ENCODE data around the gene SMARCC1.

Gene SMARCC1

GRCh38 chr3:47636225-47636624 is 145.5 kb downstream of the SMARCC1 start:
- H3K4me3 ChIP-seq (ENCODE audit: low read length in 2 of 2) = no peak overlapping the region
- no peak overlapping the region for H3K9ac ChIP-seq (ENCODE audit: low read length in 2 of 2)
- H3K9me3 ChIP-seq (ENCODE audit: control insufficient read depth in 2 of 2, low read length in 2 of 2) = no peaks in the 10 kb centered on the region
- no peak overlapping the region for H3K27ac ChIP-seq (ENCODE audit: low read length)
- H3K36me3 ChIP-seq (ENCODE audit: control insufficient read depth in 2 of 2, insufficient read depth in 2 of 2, low read length in 2 of 2) = peaks cover 14 to 20% of the 10 kb centered on the region in 2 donors
- H3K27me3 ChIP-seq (ENCODE audit: control insufficient read depth in 1 of 2, insufficient read depth in 2 of 2, low read length in 2 of 2) = no peaks in the 10 kb centered on the region
- H3K4me1 ChIP-seq (ENCODE audit: control insufficient read depth, insufficient read depth, low read length) = no peaks in the 10 kb centered on the region

- Histone ChIP-seq H3K4me3 (ENCODE audit: low read length in 2 of 2) (no peak overlapping the region), H3K27me3 (ENCODE audit: control insufficient read depth in 1 of 2, insufficient read depth in 2 of 2, low read length in 2 of 2) (no peaks in the 10 kb centered on the region), H3K36me3 (ENCODE audit: control insufficient read depth in 2 of 2, insufficient read depth in 2 of 2, low read length in 2 of 2) (peaks cover 14 to 25% of the 10 kb centered on the region in 2 donors), H3K4me1 (ENCODE audit: control insufficient read depth, insufficient read depth, low read length) (no peaks in the 10 kb centered on the region), H3K9me3 (ENCODE audit: control insufficient read depth in 2 of 2, low read length in 2 of 2) (no peaks in the 10 kb centered on the region), H3K27ac (ENCODE audit: low read length) (no peak overlapping the region), H3K9ac (ENCODE audit: low read length in 2 of 2) (no peak overlapping the region)
Observed at GRCh38 chr3:47635536-47635935, 146.2 kb downstream of the SMARCC1 start.

- Histone ChIP-seq H3K27me3 (ENCODE audit: control insufficient read depth in 1 of 2, insufficient read depth in 2 of 2, low read length in 2 of 2) (no peaks in the 10 kb centered on the region), H3K9me3 (ENCODE audit: control insufficient read depth in 2 of 2, low read length in 2 of 2) (no peaks in the 10 kb centered on the region), H3K36me3 (ENCODE audit: control insufficient read depth in 2 of 2, insufficient read depth in 2 of 2, low read length in 2 of 2) (peaks cover 14 to 28% of the 10 kb centered on the region in 2 donors), H3K4me1 (ENCODE audit: control insufficient read depth, insufficient read depth, low read length) (no peaks in the 10 kb centered on the region), H3K4me3 (ENCODE audit: low read length in 2 of 2) (no peak overlapping the region), H3K27ac (ENCODE audit: low read length) (no peak overlapping the region), H3K9ac (ENCODE audit: low read length in 2 of 2) (no peak overlapping the region)
Observed at GRCh38 chr3:47634996-47635395, 146.7 kb downstream of the SMARCC1 start.

DNA sequence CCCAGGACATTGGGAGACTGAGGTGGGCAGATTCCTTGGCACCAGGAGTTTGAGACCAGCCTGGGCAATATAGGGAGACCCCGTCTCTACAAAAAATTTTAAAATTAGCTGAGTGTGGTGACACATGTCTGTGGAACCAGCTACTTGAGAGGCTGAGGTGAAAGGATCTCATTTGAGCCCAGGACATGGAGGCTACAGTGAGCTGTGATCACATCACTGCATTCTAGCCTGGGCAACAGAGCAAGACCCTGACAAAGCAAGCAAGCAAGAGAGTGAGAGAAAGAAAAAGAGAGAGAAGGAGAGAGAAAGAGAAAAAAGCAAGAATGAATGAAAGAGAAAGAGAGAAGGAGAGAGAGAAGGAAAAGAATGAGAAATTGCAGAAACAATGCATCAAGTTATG is 150.9 kb downstream of the SMARCC1 start:
- Histone ChIP-seq H3K9ac (ENCODE audit: low read length in 2 of 2) (no peak overlapping the region), H3K27me3 (ENCODE audit: control insufficient read depth in 1 of 2, insufficient read depth in 2 of 2, low read length in 2 of 2) (no peaks in the 10 kb centered on the region), H3K9me3 (ENCODE audit: control insufficient read depth in 2 of 2, low read length in 2 of 2) (no peaks in the 10 kb centered on the region), H3K27ac (ENCODE audit: low read length) (no peak overlapping the region), H3K4me1 (ENCODE audit: control insufficient read depth, insufficient read depth, low read length) (no peaks in the 10 kb centered on the region), H3K4me3 (ENCODE audit: low read length in 2 of 2) (no peak overlapping the region), H3K36me3 (ENCODE audit: control insufficient read depth in 2 of 2, insufficient read depth in 2 of 2, low read length in 2 of 2) (peaks cover 23 to 29% of the 10 kb centered on the region in 2 donors)

DNA sequence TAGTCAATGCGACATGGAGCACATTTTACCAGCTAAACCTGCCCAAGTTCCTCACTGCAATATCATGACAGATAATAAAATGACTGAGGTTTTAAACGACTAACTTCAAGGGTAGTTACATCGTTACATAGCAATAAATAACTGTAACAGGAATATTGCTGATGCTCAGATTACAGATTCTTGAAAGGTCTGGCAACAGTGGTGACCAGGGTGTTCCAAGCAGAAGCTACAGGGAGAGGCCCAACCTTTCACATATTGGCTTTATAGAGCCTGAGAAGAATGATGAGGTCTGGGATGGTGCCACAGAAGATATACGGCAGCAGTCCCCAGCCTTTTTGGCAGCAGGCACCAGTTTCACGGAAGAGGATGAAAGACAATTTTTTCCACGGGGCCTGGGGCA is 151.9 kb downstream of the SMARCC1 start:
- H3K36me3 ChIP-seq (ENCODE audit: control insufficient read depth in 2 of 2, insufficient read depth in 2 of 2, low read length in 2 of 2) = peaks cover 16 to 24% of the 10 kb centered on the region in 2 donors

GRCh38 chr3:47628426-47628825 is 153.3 kb downstream of the SMARCC1 start:
- Histone ChIP-seq H3K9me3 (ENCODE audit: control insufficient read depth in 2 of 2, low read length in 2 of 2) (no peaks in the 10 kb centered on the region), H3K27ac (ENCODE audit: low read length) (no peak overlapping the region), H3K36me3 (ENCODE audit: control insufficient read depth in 2 of 2, insufficient read depth in 2 of 2, low read length in 2 of 2) (peaks cover 10 to 20% of the 10 kb centered on the region in 2 donors), H3K4me3 (ENCODE audit: low read length in 2 of 2) (no peak overlapping the region), H3K9ac (ENCODE audit: low read length in 2 of 2) (no peak overlapping the region), H3K4me1 (ENCODE audit: control insufficient read depth, insufficient read depth, low read length) (no peaks in the 10 kb centered on the region), H3K27me3 (ENCODE audit: control insufficient read depth in 1 of 2, insufficient read depth in 2 of 2, low read length in 2 of 2) (no peaks in the 10 kb centered on the region)

More for the DNA sequence above, 151.9 kb downstream of the SMARCC1 start:
- Histone ChIP-seq H3K4me1 (ENCODE audit: control insufficient read depth, insufficient read depth, low read length) (no peaks in the 10 kb centered on the region), H3K27ac (ENCODE audit: low read length) (no peak overlapping the region), H3K9ac (ENCODE audit: low read length in 2 of 2) (no peak overlapping the region), H3K9me3 (ENCODE audit: control insufficient read depth in 2 of 2, low read length in 2 of 2) (no peaks in the 10 kb centered on the region), H3K4me3 (ENCODE audit: low read length in 2 of 2) (no peak overlapping the region), H3K27me3 (ENCODE audit: control insufficient read depth in 1 of 2, insufficient read depth in 2 of 2, low read length in 2 of 2) (no peaks in the 10 kb centered on the region)

DNA sequence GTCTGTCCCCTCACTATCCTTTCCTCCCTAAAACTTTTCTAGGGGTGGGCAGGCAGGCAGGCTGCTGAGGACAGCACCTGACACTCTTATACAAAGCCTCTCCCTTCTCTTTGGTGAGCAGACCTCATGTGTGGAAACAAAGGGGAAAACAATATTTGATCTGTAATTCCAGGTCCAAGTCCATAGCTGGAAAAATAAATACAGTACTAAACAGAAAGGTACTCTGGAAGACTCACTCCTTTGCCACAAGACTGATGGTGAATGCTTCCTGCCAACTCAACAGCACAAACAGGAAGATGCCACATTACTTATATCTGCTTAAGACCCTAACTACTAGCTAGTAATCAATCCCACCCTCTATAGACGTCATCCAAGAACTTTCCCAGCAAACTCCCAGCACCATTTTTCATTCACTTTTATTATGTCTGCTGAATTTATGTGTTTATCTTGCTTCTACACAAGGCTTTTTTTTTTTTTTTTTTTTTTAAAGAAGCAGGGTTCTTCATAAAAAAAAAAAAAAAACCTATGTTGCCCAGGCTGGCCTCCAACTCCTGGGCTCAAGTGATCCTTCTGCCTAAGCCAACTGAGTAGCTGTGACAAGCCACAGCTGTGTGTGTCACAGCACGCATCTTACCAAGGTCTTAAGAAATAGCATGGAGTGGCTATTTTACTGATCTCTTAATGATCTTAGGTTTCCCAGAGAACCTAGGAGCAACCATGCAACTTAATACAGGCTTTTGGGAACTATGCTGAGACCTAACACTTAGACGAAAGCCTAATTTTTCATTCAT is 158.8 kb downstream of the SMARCC1 start:
- H3K27ac ChIP-seq (ENCODE audit: low read length) = no peak overlapping the region
- no peaks in the 10 kb centered on the region for H3K9me3 ChIP-seq (ENCODE audit: control insufficient read depth in 2 of 2, low read length in 2 of 2)
- H3K4me3 ChIP-seq (ENCODE audit: low read length in 2 of 2) = no peak overlapping the region
- H3K36me3 ChIP-seq (ENCODE audit: control insufficient read depth in 2 of 2, insufficient read depth in 2 of 2, low read length in 2 of 2) = peaks cover 10 to 22% of the 10 kb centered on the region in 2 donors
- no peaks in the 10 kb centered on the region for H3K27me3 ChIP-seq (ENCODE audit: control insufficient read depth in 1 of 2, insufficient read depth in 2 of 2, low read length in 2 of 2)
- H3K4me1 ChIP-seq (ENCODE audit: control insufficient read depth, insufficient read depth, low read length) = no peaks in the 10 kb centered on the region
- no peak overlapping the region for H3K9ac ChIP-seq (ENCODE audit: low read length in 2 of 2)

- Histone ChIP-seq H3K36me3 (ENCODE audit: control insufficient read depth in 2 of 2, insufficient read depth in 2 of 2, low read length in 2 of 2) (peaks cover 8 to 19% of the 10 kb centered on the region in 2 donors), H3K4me3 (ENCODE audit: low read length in 2 of 2) (no peak overlapping the region), H3K27ac (ENCODE audit: low read length) (no peak overlapping the region), H3K4me1 (ENCODE audit: control insufficient read depth, insufficient read depth, low read length) (peaks cover 4% of the 10 kb centered on the region), H3K9ac (ENCODE audit: low read length in 2 of 2) (no peak overlapping the region), H3K9me3 (ENCODE audit: control insufficient read depth in 2 of 2, low read length in 2 of 2) (no peaks in the 10 kb centered on the region), H3K27me3 (ENCODE audit: control insufficient read depth in 1 of 2, insufficient read depth in 2 of 2, low read length in 2 of 2) (no peaks in the 10 kb centered on the region)
Observed at GRCh38 chr3:47617086-47618010, 164.3 kb downstream of the SMARCC1 start.

GRCh38 chr3:47614788-47615187 is 166.9 kb downstream of the SMARCC1 start:
- Histone ChIP-seq H3K27me3 (ENCODE audit: control insufficient read depth in 1 of 2, insufficient read depth in 2 of 2, low read length in 2 of 2) (no peaks in the 10 kb centered on the region), H3K36me3 (ENCODE audit: control insufficient read depth in 2 of 2, insufficient read depth in 2 of 2, low read length in 2 of 2) (peaks cover 7 to 17% of the 10 kb centered on the region in 2 donors), H3K9ac (ENCODE audit: low read length in 2 of 2) (no peak overlapping the region), H3K27ac (ENCODE audit: low read length) (no peak overlapping the region), H3K4me3 (ENCODE audit: low read length in 2 of 2) (no peak overlapping the region), H3K4me1 (ENCODE audit: control insufficient read depth, insufficient read depth, low read length) (peaks cover 4% of the 10 kb centered on the region), H3K9me3 (ENCODE audit: control insufficient read depth in 2 of 2, low read length in 2 of 2) (no peaks in the 10 kb centered on the region)

DNA sequence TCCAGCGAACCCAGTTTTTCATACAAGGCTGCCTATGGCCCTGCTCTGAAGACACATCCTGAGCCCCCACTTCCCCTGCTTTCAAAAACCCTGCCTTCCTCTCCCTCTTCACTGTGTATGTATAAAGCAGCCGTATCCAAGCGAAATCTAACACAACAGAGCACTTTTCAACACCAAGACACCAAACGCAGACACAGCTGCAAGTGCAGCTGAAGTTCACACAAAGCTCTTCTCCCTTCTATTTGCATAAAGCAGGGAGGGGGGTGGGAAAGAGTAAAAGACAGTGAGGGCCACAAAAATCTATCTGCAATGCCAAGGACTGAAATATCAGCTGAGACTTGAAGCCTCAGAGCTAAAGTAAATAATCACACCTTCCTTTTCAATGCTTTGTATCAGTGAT is 168.0 kb downstream of the SMARCC1 start:
- Histone ChIP-seq H3K9me3 (ENCODE audit: control insufficient read depth in 2 of 2, low read length in 2 of 2) (no peaks in the 10 kb centered on the region), H3K27ac (ENCODE audit: low read length) (no peak overlapping the region), H3K4me3 (ENCODE audit: low read length in 2 of 2) (no peak overlapping the region), H3K9ac (ENCODE audit: low read length in 2 of 2) (no peak overlapping the region), H3K36me3 (ENCODE audit: control insufficient read depth in 2 of 2, insufficient read depth in 2 of 2, low read length in 2 of 2) (peaks cover 7 to 9% of the 10 kb centered on the region in 2 donors), H3K4me1 (ENCODE audit: control insufficient read depth, insufficient read depth, low read length) (peaks cover 4% of the 10 kb centered on the region), H3K27me3 (ENCODE audit: control insufficient read depth in 1 of 2, insufficient read depth in 2 of 2, low read length in 2 of 2) (no peaks in the 10 kb centered on the region)
